SK-N-SH (cell line): ENCODE measurements around the gene ZNF91. TPM values are rescaled to one million over a fixed set of nuclear protein-coding genes. Genes with fewer than 3 reads are reported as not detected.
"Not testable (repeated sequence)": the region's sequence is repeated elsewhere in the genome, so short reads cannot be mapped to it uniquely, and the experiment has no call there.

ENCODE experiments used
- CTCF ChIA-PET: fragments of 300-600, 350-600 bp; formaldehyde crosslinking; extraction: SDS; loops from one replicate; lab custom pipeline; 2021; lab: Yijun Ruan, JAX
- POLR2A ChIA-PET: fragments of 350-600 bp; sonication (Branson Sonifier 250); formaldehyde crosslinking; extraction: SDS; loops from one replicate; lab custom pipeline; 2020; ENCODE audit warnings: antibody characterized with exemption, inconsistent platforms; lab: Yijun Ruan, JAX
- DNase-seq: peaks from one replicate; pipeline ENCODE4 v3.0.0; 2012
- H2AFZ ChIP-seq: fragments of 200-600 bp; sonication (generic); 2 replicates; pipeline ENCODE4 v1.8.1; 2016; ENCODE audit warnings: antibody characterized with exemption, mild to moderate bottlenecking, low read depth
- H3F3A ChIP-seq: fragments of 200-600 bp; sonication (generic); replicated peaks from 2 replicates; pipeline ENCODE3; 2016; ENCODE audit warnings: antibody characterized with exemption, mild to moderate bottlenecking; ENCODE audit not compliant: insufficient read depth
- H3K27ac ChIP-seq, 2 experiments: fragments of 200-500 bp in 1 of 2; fragments of 200-600 bp in 1 of 2; sonication (Bioruptor generic) in 1 of 2; sonication (generic), shearing (Covaris generic) in 1 of 2; 2 replicates each; pipeline versions ENCODE4 v1.5.1 to v1.6.1; 2014 to 2016; ENCODE audit warnings: low read depth in 2 of 2, inconsistent platforms in 1 of 2, low read length in 1 of 2, mild to moderate bottlenecking in 1 of 2, mixed read lengths in 1 of 2
- H3K27me3 ChIP-seq: fragments of 200-600 bp; sonication (generic), shearing (Covaris generic); 2 replicates; pipeline ENCODE4 v1.6.1; 2016; ENCODE audit warnings: mixed run types; ENCODE audit not compliant: insufficient read depth
- H3K36me3 ChIP-seq, 2 experiments: fragments of 200-500 bp in 1 of 2; fragments of 200-600 bp in 1 of 2; sonication (Bioruptor generic) in 1 of 2; sonication (generic) in 1 of 2; replicated peaks in 1 of 2; 2 replicates each; pipeline versions ENCODE3 to v1.5.1; 2014 to 2016; ENCODE audit warnings: low read length in 1 of 2, mild to moderate bottlenecking in 1 of 2; ENCODE audit not compliant: insufficient read depth in 2 of 2, control insufficient read depth in 1 of 2
- H3K4me1 ChIP-seq, 2 experiments: fragments of 200-500 bp in 1 of 2; fragments of 200-600 bp in 1 of 2; sonication (Bioruptor generic) in 1 of 2; sonication (generic), shearing (Covaris generic) in 1 of 2; 2 replicates each; pipeline versions ENCODE4 v1.5.1 to v1.6.1; 2014 to 2016; ENCODE audit warnings: low read depth in 1 of 2, low read length in 1 of 2, mixed run types in 1 of 2; ENCODE audit not compliant: insufficient read depth in 2 of 2, control insufficient read depth in 1 of 2
- H3K4me2 ChIP-seq: fragments of 200-600 bp; sonication (generic), shearing (Covaris generic); 2 replicates; pipeline ENCODE4 v1.6.1; 2017; ENCODE audit warnings: mixed run types
- H3K4me3 ChIP-seq, 2 experiments: fragments of 200-500 bp in 1 of 2; fragments of 200-600 bp in 1 of 2; sonication (Bioruptor generic) in 1 of 2; sonication (generic), shearing (Covaris generic) in 1 of 2; 2 replicates each; pipeline versions ENCODE4 v1.5.1 to v1.8.1; 2014 to 2016; ENCODE audit warnings: low read depth in 2 of 2, inconsistent platforms in 1 of 2, low read length in 1 of 2, mild to moderate bottlenecking in 1 of 2, mixed read lengths in 1 of 2, moderate library complexity in 1 of 2
- H3K79me2 ChIP-seq: fragments of 200-600 bp; sonication (generic); 2 replicates; pipeline ENCODE4 v1.8.1; 2017; ENCODE audit warnings: mild to moderate bottlenecking; ENCODE audit not compliant: insufficient read depth
- H3K9ac ChIP-seq: fragments of 200-600 bp; sonication (generic); 2 replicates; pipeline ENCODE4 v1.6.1; 2017; ENCODE audit warnings: mixed run types
- H3K9me2 ChIP-seq: fragments of 200-600 bp; sonication (generic); 2 replicates; pipeline ENCODE4 v1.6.1; 2017; ENCODE audit warnings: mixed run types
- H3K9me3 ChIP-seq: fragments of 200-600 bp; sonication (generic); 2 replicates; pipeline ENCODE4 v1.6.1; 2017; ENCODE audit warnings: mixed run types, mild to moderate bottlenecking, moderate library complexity
- H4K20me1 ChIP-seq: fragments of 200-600 bp; sonication (generic); 2 replicates; pipeline ENCODE4 v1.6.1; 2017; ENCODE audit warnings: mild to moderate bottlenecking, mixed run types; ENCODE audit not compliant: insufficient read depth
- CHD2 ChIP-seq: fragments of 150-350 bp; IDR thresholded peaks from 2 replicates; pipeline ENCODE4 v1.6.1; 2018; ENCODE audit warnings: low read length; ENCODE audit not compliant: partially characterized antibody
- CTCF ChIP-seq: fragments of 200-600 bp; sonication (generic); IDR thresholded peaks from 2 replicates; pipeline ENCODE4 v1.6.1; 2017; ENCODE audit warnings: antibody characterized with exemption, mild to moderate bottlenecking, moderate library complexity
- MEF2A ChIP-seq: IDR thresholded peaks from 2 replicates; pipeline ENCODE4 v1.4.0; 2012; ENCODE audit warnings: low read depth, borderline replicate concordance
- MXI1 ChIP-seq: IDR thresholded peaks from 2 replicates; pipeline ENCODE4 v1.6.1; 2012; ENCODE audit warnings: mild to moderate bottlenecking, low read depth, low read length, improper control_type of control experiment
- PBX3 ChIP-seq: IDR thresholded peaks from 2 replicates; pipeline ENCODE4; 2012
- RAD21 ChIP-seq: IDR thresholded peaks from 2 replicates; pipeline ENCODE4 v1.6.1; 2012; ENCODE audit warnings: mild to moderate bottlenecking, low read length
- REST ChIP-seq: IDR thresholded peaks from 2 replicates; pipeline ENCODE4 v1.6.1; 2012; ENCODE audit warnings: mild to moderate bottlenecking, low read depth, low read length, moderate library complexity
- RFX5 ChIP-seq: IDR thresholded peaks from 2 replicates; pipeline ENCODE4 v1.6.1; 2012; ENCODE audit warnings: mild to moderate bottlenecking, improper control_type of control experiment, low read length
- SIN3A ChIP-seq: IDR thresholded peaks from 2 replicates; pipeline ENCODE4 v1.6.1; 2012; ENCODE audit warnings: low read depth, mild to moderate bottlenecking, low read length, moderate library complexity, borderline replicate concordance
- USF2 ChIP-seq: fragments of 150-350 bp; IDR thresholded peaks from 2 replicates; pipeline ENCODE4 v1.6.1; 2017; ENCODE audit warnings: antibody characterized with exemption, low read length, low read depth, borderline replicate concordance
- WGBS: methylation state at CpG from one replicate; pipeline ENCODE4 v1.1.6; 2017; ENCODE audit warnings: low lambda C conversion rate; 5-methylcytosine and 5-hydroxymethylcytosine counted together
- polyA plus RNA-seq, 3 experiments: library from polyadenylated mRNA; depleted of rRNA; stranded (reverse); fragments of >200 nt; gene quantifications; 2 replicates each; pipeline ENCODE4 v1.2.3, GENCODE V29; 2012

ZNF91 gene
- polyA plus RNA-seq, 1 of the 3 experiments (the other 2 are of a cell fraction) = 11.8 TPM

GRCh38 chr19:23436318-23436717, 41.0 kb upstream of the ZNF91 start:
- Histone ChIP-seq H3K4me2 (no peak overlapping the region), H3K9me3 (peaks cover 3% of the 10 kb centered on the region; the same call in 1 of the 2 replicates), H3K27ac (no peak overlapping the region), H3K9ac (no peak overlapping the region), H3K27me3 (no peaks in the 10 kb centered on the region), H3F3A (no peaks in the 10 kb centered on the region), H3K79me2 (no peaks in the 10 kb centered on the region), H3K36me3 (no peaks in the 10 kb centered on the region), H3K4me1 (no peaks in the 10 kb centered on the region), H4K20me1 (no peaks in the 10 kb centered on the region), H3K9me2 (no peaks in the 10 kb centered on the region), H2AFZ (no peak overlapping the region), H3K4me3 (no peak overlapping the region)
- 35% methylated on average over 4 of the region's 4 CpGs for WGBS
- POLR2A ChIA-PET = no interaction called here
- no peak for TF ChIP-seq RFX5
- TF ChIP-seq PBX3 = no peak
- peak; percentile 17; the same call in 1 of the 2 replicates for TF ChIP-seq CTCF
- no peak for TF ChIP-seq REST
- no peak for TF ChIP-seq SIN3A
- TF ChIP-seq MXI1 = no peak
- DNase-seq = no peak
- CTCF ChIA-PET = no interaction called here

GRCh38 chr19:23420824-23421223, 25.6 kb upstream of the ZNF91 start:
- WGBS = 30% methylated on average over 3 of the region's 5 CpGs
- no peak overlapping the region for H3K27ac ChIP-seq
- H4K20me1 ChIP-seq = no peaks in the 10 kb centered on the region
- no peaks in the 10 kb centered on the region for H3K36me3 ChIP-seq
- no peaks in the 10 kb centered on the region for H3K9me3 ChIP-seq
- H2AFZ ChIP-seq = no peak overlapping the region
- H3K79me2 ChIP-seq = no peaks in the 10 kb centered on the region
- no peaks in the 10 kb centered on the region; a peak in 1 of 4 replicates for H3K4me1 ChIP-seq
- no peaks in the 10 kb centered on the region for H3K9me2 ChIP-seq
- TF ChIP-seq MEF2A (no peak), USF2 (no peak), CHD2 (no peak), RAD21 (no peak)
- H3K4me2 ChIP-seq = no peak overlapping the region
- no peaks in the 10 kb centered on the region for H3F3A ChIP-seq
- H3K27me3 ChIP-seq = no peaks in the 10 kb centered on the region
- ChIA-PET CTCF (no interaction called here), POLR2A (no interaction called here)
- no peak overlapping the region for H3K9ac ChIP-seq
- DNase-seq = no peak
- no peak overlapping the region for H3K4me3 ChIP-seq

- POLR2A ChIA-PET, H3K4me1 ChIP-seq, H3K9ac ChIP-seq, H4K20me1 ChIP-seq, H3K9me3 ChIP-seq, H3F3A ChIP-seq, H3K36me3 ChIP-seq, H3K27me3 ChIP-seq, CTCF ChIA-PET, H3K4me2 ChIP-seq, H3K79me2 ChIP-seq, H2AFZ ChIP-seq, H3K27ac ChIP-seq, H3K4me3 ChIP-seq, H3K9me2 ChIP-seq, DNase-seq: not testable (repeated sequence)
- 81% methylated on average over 4 of the region's 38 CpGs for WGBS
Observed at GRCh38 chr19:23419261-23419660, 24.0 kb upstream of the ZNF91 start.
